22Rv1 (cell line): ENCODE results near the gene CD93.

Experiments used
- ZFX ChIP-seq: fragments of 450-650 bp; IDR thresholded peaks from 2 replicates; pipeline ENCODE4 v1.6.1; 2017; ENCODE audit warnings: antibody characterized with exemption, borderline replicate concordance
- TF ChIP-seq, protein P1 (sequence below): fragments of 450-650 bp; IDR thresholded peaks from 2 replicates; pipeline ENCODE4 v1.5.1; 2017; ENCODE audit warnings: mild to moderate bottlenecking

- no peak for TF ChIP-seq ZFX
- TF ChIP-seq, protein P1, sequence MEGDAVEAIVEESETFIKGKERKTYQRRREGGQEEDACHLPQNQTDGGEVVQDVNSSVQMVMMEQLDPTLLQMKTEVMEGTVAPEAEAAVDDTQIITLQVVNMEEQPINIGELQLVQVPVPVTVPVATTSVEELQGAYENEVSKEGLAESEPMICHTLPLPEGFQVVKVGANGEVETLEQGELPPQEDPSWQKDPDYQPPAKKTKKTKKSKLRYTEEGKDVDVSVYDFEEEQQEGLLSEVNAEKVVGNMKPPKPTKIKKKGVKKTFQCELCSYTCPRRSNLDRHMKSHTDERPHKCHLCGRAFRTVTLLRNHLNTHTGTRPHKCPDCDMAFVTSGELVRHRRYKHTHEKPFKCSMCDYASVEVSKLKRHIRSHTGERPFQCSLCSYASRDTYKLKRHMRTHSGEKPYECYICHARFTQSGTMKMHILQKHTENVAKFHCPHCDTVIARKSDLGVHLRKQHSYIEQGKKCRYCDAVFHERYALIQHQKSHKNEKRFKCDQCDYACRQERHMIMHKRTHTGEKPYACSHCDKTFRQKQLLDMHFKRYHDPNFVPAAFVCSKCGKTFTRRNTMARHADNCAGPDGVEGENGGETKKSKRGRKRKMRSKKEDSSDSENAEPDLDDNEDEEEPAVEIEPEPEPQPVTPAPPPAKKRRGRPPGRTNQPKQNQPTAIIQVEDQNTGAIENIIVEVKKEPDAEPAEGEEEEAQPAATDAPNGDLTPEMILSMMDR = no peak
These were observed 19.1 kb upstream of the CD93 start for GRCh38 chr20:23105193-23105592.
